SW480 (cell line): ENCODE measurements around the gene COX8A.

Experiments
- DNase-seq: peaks from one replicate; pipeline ENCODE4 v3.0.0-alpha.2; 2016; ENCODE audit warnings: low spot score

COX8A gene

GRCh38 chr11:64021757-64022093, 47.3 kb downstream of the COX8A start:
- DNase-seq, result no peak

- no peak for DNase-seq
These were observed 47.8 kb downstream of the COX8A start for GRCh38 chr11:64022125-64022784.

GRCh38 chr11:64023712-64024710, 49.6 kb downstream of the COX8A start:
- DNase-seq, result no peak

GRCh38 chr11:64025205-64025604, 50.8 kb downstream of the COX8A start:
- no peak for DNase-seq
